H1 (cell line): ENCODE measurements around the gene SPOP. TPM values are rescaled to one million over a fixed set of nuclear protein-coding genes. Genes with fewer than 3 reads are reported as not detected.

Source experiments
- BACH1 ChIP-seq: IDR thresholded peaks from 2 replicates; pipeline ENCODE4 v1.6.1; 2012; ENCODE audit warnings: low read length, improper control_type of control experiment
- BRCA1 ChIP-seq: IDR thresholded peaks from 2 replicates; pipeline ENCODE4 v1.6.1; 2012; ENCODE audit warnings: low read depth, low read length, improper control_type of control experiment
- CBX5 ChIP-seq: fragments of 300-800, 300-1000 bp; sonication (generic); IDR thresholded peaks from 2 replicates; pipeline ENCODE4 v1.7.1; 2016; ENCODE audit warnings: antibody characterized with exemption, low read length, low read depth
- EGR1 ChIP-seq: IDR thresholded peaks from 2 replicates; pipeline ENCODE4 v1.6.1; 2011; ENCODE audit warnings: low read depth, low read length, borderline replicate concordance
- EP300 ChIP-seq, 2 experiments: IDR thresholded peaks; 1 replicate in 1 of 2; 2 replicates in 1 of 2; pipeline ENCODE4 v1.6.1; 2011 to 2012; ENCODE audit warnings: low read depth in 2 of 2, low read length in 2 of 2, mild to moderate bottlenecking in 2 of 2, borderline replicate concordance in 1 of 2, inconsistent platforms in 1 of 2, moderate library complexity in 1 of 2
- EZH2 ChIP-seq: fragments of 200-600 bp; sonication (generic); IDR thresholded peaks from 2 replicates; pipeline ENCODE4 v1.7.1; 2012; ENCODE audit warnings: low read depth, mild to moderate bottlenecking, moderate library complexity, low read length, inconsistent platforms; ENCODE audit not compliant: severe bottlenecking
- HDAC2 ChIP-seq, 2 experiments: fragments of 300-600 bp in 1 of 2; sonication (generic) in 1 of 2; IDR thresholded peaks; 2 replicates each; pipeline ENCODE4 v1.6.1; 2011 to 2012; ENCODE audit warnings: low read depth in 2 of 2, low read length in 2 of 2, mild to moderate bottlenecking in 2 of 2, moderate library complexity in 2 of 2, borderline replicate concordance in 1 of 2, inconsistent platforms in 1 of 2
- HDAC6 ChIP-seq: IDR thresholded peaks from one replicate; pipeline ENCODE4 v1.7.1; 2012; ENCODE audit warnings: low read depth, mild to moderate bottlenecking, inconsistent platforms, low read length, moderate library complexity
- MAX ChIP-seq: IDR thresholded peaks from 2 replicates; pipeline ENCODE4 v1.6.1; 2012; ENCODE audit warnings: inconsistent platforms
- NRF1 ChIP-seq: IDR thresholded peaks from 2 replicates; pipeline ENCODE4 v1.6.1; 2011; ENCODE audit warnings: mild to moderate bottlenecking, low read depth, low read length, improper control_type of control experiment
- POU5F1 ChIP-seq: IDR thresholded peaks from 2 replicates; pipeline ENCODE4 v1.6.1; 2011; ENCODE audit warnings: low read depth, mild to moderate bottlenecking, low read length, moderate library complexity
- RAD21 ChIP-seq, 2 experiments: IDR thresholded peaks in 1 of 2; conservative IDR thresholded peaks in 1 of 2; 2 replicates each; pipeline ENCODE4 v1.6.1; 2011; ENCODE audit warnings: low read depth in 2 of 2, low read length in 2 of 2, improper control_type of control experiment in 1 of 2, inconsistent platforms in 1 of 2, mild to moderate bottlenecking in 1 of 2, moderate library complexity in 1 of 2
- RBBP5 ChIP-seq: IDR thresholded peaks from 2 replicates; pipeline ENCODE4 v1.7.1; 2012; ENCODE audit warnings: low read depth, mild to moderate bottlenecking, inconsistent platforms, low read length, moderate library complexity, borderline replicate concordance
- SUZ12 ChIP-seq: fragments of 200-600 bp; sonication (generic); IDR thresholded peaks from 2 replicates; pipeline ENCODE4 v1.6.1; 2012; ENCODE audit warnings: mild to moderate bottlenecking, inconsistent platforms, low read length, moderate library complexity, mixed read lengths
- TBP ChIP-seq: IDR thresholded peaks from 2 replicates; pipeline ENCODE4 v1.6.1; 2011; ENCODE audit warnings: low read depth, low read length, improper control_type of control experiment
- TCF12 ChIP-seq: IDR thresholded peaks from 2 replicates; pipeline ENCODE4 v1.6.1; 2011; ENCODE audit warnings: low read depth, mild to moderate bottlenecking, low read length
- USF2 ChIP-seq: IDR thresholded peaks from 2 replicates; pipeline ENCODE4 v1.6.1; 2011; ENCODE audit warnings: low read length, improper control_type of control experiment
- ZNF274 ChIP-seq: IDR thresholded peaks from 2 replicates; pipeline ENCODE4 v1.7.0; 2012; ENCODE audit warnings: low read length, borderline replicate concordance; ENCODE audit errors: extremely low read depth
- polyA plus RNA-seq, 7 experiments: library from polyadenylated mRNA; depleted of rRNA in 3 of 7; stranded (reverse) in 5 of 7; unstranded in 2 of 7; fragments of >200 nt in 5 of 7; fragments of 200-250 nt in 2 of 7; gene quantifications; 1 replicate in 5 of 7; 2 replicates in 1 of 7; 4 replicates in 1 of 7; pipeline versions ENCODE4 v1.2.1 to v1.2.3, GENCODE V29; 2011 to 2013; ENCODE audit warnings: missing spikeins in 2 of 7, mixed read lengths in 2 of 7
- total RNA-seq: library from RNA; stranded (reverse); fragmentation: NEBNext Ultra II Directional; extraction: Animal tissue kit (Norgen Biotek cat#: 25700); gene quantifications from 2 replicates; pipeline ENCODE4 v1.2.1, GENCODE V29; 2021
- TF ChIP-seq, protein P1 (sequence below): IDR thresholded peaks from 2 replicates; pipeline ENCODE4 v1.6.1; 2012; ENCODE audit warnings: low read length, inconsistent platforms

Gene SPOP
- total and polyA plus RNA-seq, 2 of the 8 experiments (the other 6 are each of a cell fraction or from before 2014, with no cell fraction given): 13.3 to 25.6 TPM

- peak in 1 of 2 experiments; percentile 83; a peak in 1 of 4 replicates for TF ChIP-seq HDAC2 (IDR thresholded peaks at IDR 0.05; ENCODE audit: borderline replicate concordance in 1 of 2, low read depth in 2 of 2, low read length in 2 of 2)
- 0 out of 2 replicates have a peak, but pooled peaks have one; percentile 43 for TF ChIP-seq TCF12
- TF ChIP-seq RBBP5: peak; percentile 85
- no peak for TF ChIP-seq POU5F1
- TF ChIP-seq, protein P1, sequence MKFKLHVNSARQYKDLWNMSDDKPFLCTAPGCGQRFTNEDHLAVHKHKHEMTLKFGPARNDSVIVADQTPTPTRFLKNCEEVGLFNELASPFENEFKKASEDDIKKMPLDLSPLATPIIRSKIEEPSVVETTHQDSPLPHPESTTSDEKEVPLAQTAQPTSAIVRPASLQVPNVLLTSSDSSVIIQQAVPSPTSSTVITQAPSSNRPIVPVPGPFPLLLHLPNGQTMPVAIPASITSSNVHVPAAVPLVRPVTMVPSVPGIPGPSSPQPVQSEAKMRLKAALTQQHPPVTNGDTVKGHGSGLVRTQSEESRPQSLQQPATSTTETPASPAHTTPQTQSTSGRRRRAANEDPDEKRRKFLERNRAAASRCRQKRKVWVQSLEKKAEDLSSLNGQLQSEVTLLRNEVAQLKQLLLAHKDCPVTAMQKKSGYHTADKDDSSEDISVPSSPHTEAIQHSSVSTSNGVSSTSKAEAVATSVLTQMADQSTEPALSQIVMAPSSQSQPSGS: peak; percentile 62; the same call in 1 of the 2 replicates
- 0 out of 2 replicates have a peak, but pooled peaks have one; percentile 38 for TF ChIP-seq USF2
- peak; percentile 52 to 68 for TF ChIP-seq RAD21 (IDR thresholded peaks at IDR 0.05 in 1 of 2, conservative IDR thresholded peaks at IDR 0.05 in 1 of 2; ENCODE audit: low read depth in 2 of 2, low read length in 2 of 2)
- peak; percentile 56; the same call in 1 of the 2 replicates for TF ChIP-seq EGR1
- no peak for TF ChIP-seq EZH2
- no peak for TF ChIP-seq CBX5
- TF ChIP-seq HDAC6: no peak
- no peak; the same call in 1 of the 2 replicates for TF ChIP-seq BRCA1
- TF ChIP-seq MAX: peak; percentile 38
- TF ChIP-seq NRF1: no peak
- TF ChIP-seq ZNF274: no peak
- no peak for TF ChIP-seq BACH1
- 0 out of 3 replicates have a peak, but pooled peaks of 1 of the 2 experiments have one; percentile 26 for TF ChIP-seq EP300 (IDR thresholded peaks at IDR 0.05; ENCODE audit: borderline replicate concordance in 1 of 2, low read depth in 2 of 2, low read length in 2 of 2)
- TF ChIP-seq TBP: peak; percentile 68
- no peak for TF ChIP-seq SUZ12
Measured at GRCh38 chr17:49707608-49708514, 30.0 kb upstream of the SPOP start, which contains the start of gene SLC35B1 (continued).
